Measurements from ENCODE around the gene THAP5. TPM values are rescaled to one million over a fixed set of nuclear protein-coding genes. Genes with fewer than 3 reads are reported as not detected.

Gene THAP5
- total RNA-seq, 1 donor from 2014 or later = 21.1 TPM

GRCh38 chr7:108570146-108570755, 745 bp upstream of the THAP5 start:
- H3K4me3 ChIP-seq (ENCODE audit: low read depth, low read length) = peak overlapping the region; percentile 86
- FAIRE-seq = no peak
- TF ChIP-seq CTCF (IDR thresholded peaks at IDR 0.05; ENCODE audit: insufficient read depth, low read length, severe bottlenecking) = no peak
- H3K27me3 ChIP-seq (ENCODE audit: control insufficient read depth, insufficient read depth, low read length) = no peaks in the 10 kb centered on the region
- DNase-seq (ENCODE audit: low read depth) = peak; percentile 64
- H3K36me3 ChIP-seq (ENCODE audit: control insufficient read depth, insufficient read depth, low read length) = no peaks in the 10 kb centered on the region

- no peak for TF ChIP-seq CTCF (IDR thresholded peaks at IDR 0.05; ENCODE audit: insufficient read depth, low read length, severe bottlenecking)
- FAIRE-seq = no peak
- no peak for DNase-seq (ENCODE audit: low read depth)
- Histone ChIP-seq H3K4me3 (ENCODE audit: low read depth, low read length) (peak overlapping the region; percentile 86), H3K27me3 (ENCODE audit: control insufficient read depth, insufficient read depth, low read length) (no peaks in the 10 kb centered on the region), H3K36me3 (ENCODE audit: control insufficient read depth, insufficient read depth, low read length) (no peaks in the 10 kb centered on the region)
Measured at GRCh38 chr7:108568801-108569380, 615 bp downstream of the THAP5 start.

GRCh38 chr7:108565987-108566386, 3.5 kb downstream of the THAP5 start:
- Histone ChIP-seq H3K4me3 (ENCODE audit: low read depth, low read length) (no peak overlapping the region), H3K36me3 (ENCODE audit: control insufficient read depth, insufficient read depth, low read length) (no peaks in the 10 kb centered on the region), H3K27me3 (ENCODE audit: control insufficient read depth, insufficient read depth, low read length) (no peaks in the 10 kb centered on the region)
- DNase-seq (ENCODE audit: low read depth) (no peak), FAIRE-seq (no peak)
- no peak for TF ChIP-seq CTCF (IDR thresholded peaks at IDR 0.05; ENCODE audit: insufficient read depth, low read length, severe bottlenecking)

GRCh38 chr7:108561047-108561619, 8.4 kb downstream of the THAP5 start:
- Histone ChIP-seq H3K36me3 (ENCODE audit: control insufficient read depth, insufficient read depth, low read length) (no peaks in the 10 kb centered on the region), H3K27me3 (ENCODE audit: control insufficient read depth, insufficient read depth, low read length) (no peaks in the 10 kb centered on the region), H3K4me3 (ENCODE audit: low read depth, low read length) (no peak overlapping the region)
- FAIRE-seq = no peak
- no peak for DNase-seq (ENCODE audit: low read depth)
- no peak for TF ChIP-seq CTCF (IDR thresholded peaks at IDR 0.05; ENCODE audit: insufficient read depth, low read length, severe bottlenecking)

- Histone ChIP-seq H3K27me3 (ENCODE audit: control insufficient read depth, insufficient read depth, low read length) (no peaks in the 10 kb centered on the region), H3K4me3 (ENCODE audit: low read depth, low read length) (no peak overlapping the region), H3K36me3 (ENCODE audit: control insufficient read depth, insufficient read depth, low read length) (no peaks in the 10 kb centered on the region)
- TF ChIP-seq CTCF (IDR thresholded peaks at IDR 0.05; ENCODE audit: insufficient read depth, low read length, severe bottlenecking) = no peak
- DNase-seq (ENCODE audit: low read depth) (no peak), FAIRE-seq (no peak)
Measured at GRCh38 chr7:108559253-108559652, 10.3 kb downstream of the THAP5 start.
